Right cardiac atrium (tissue), 5 donors: ENCODE measurements around the gene KRT9. TPM values are rescaled to one million over a fixed set of nuclear protein-coding genes. Genes with fewer than 3 reads are reported as not detected.

Experiments used
- ATAC-seq, 2 donors: fragments of 200-7000 bp; cut with Tn5 transposase; one replicate each; pipeline versions ENCODE4 v1.8.0 to v1.9.1; 2020; ENCODE audit warnings: moderate library complexity in 2 of 2, mild to moderate bottlenecking in 1 of 2
- DNase-seq, 3 donors: peaks; one replicate each; pipeline ENCODE4 v3.0.0-alpha.2; 2020
- H3K27ac ChIP-seq: one replicate; pipeline ENCODE4 v1.5.1; 2013; ENCODE audit warnings: mild to moderate bottlenecking, low read length, control low read depth, moderate library complexity
- H3K27me3 ChIP-seq: one replicate; pipeline ENCODE4 v1.6.1; 2013; ENCODE audit not compliant: control insufficient read depth, insufficient read depth
- H3K4me1 ChIP-seq: one replicate; pipeline ENCODE4 v1.6.1; 2013; ENCODE audit warnings: low read length; ENCODE audit not compliant: control insufficient read depth, insufficient read depth
- H3K4me3 ChIP-seq: one replicate; pipeline ENCODE4 v1.5.1; 2013; ENCODE audit warnings: low read length, control low read depth
- H3K9me3 ChIP-seq: one replicate; pipeline ENCODE4 v1.6.1; 2013; ENCODE audit warnings: low read length; ENCODE audit not compliant: control insufficient read depth
- WGBS: extraction: QIAGEN DNeasy Blood & Tissue Kit; methylation state at CpG from one replicate; pipeline ENCODE4 v1.1.7; 2013; 5-methylcytosine and 5-hydroxymethylcytosine counted together
- intact Hi-C, 4 donors: fragments of 100-400 bp; cut with DNase I; formaldehyde crosslinking; loops; one replicate each; pipeline versions ENCODE4 v1.11.0 to v1.14.0; 2022 to 2023
- polyA plus RNA-seq: library from polyadenylated mRNA; stranded (reverse); fragments of 200-250 nt; gene quantifications from one replicate; pipeline ENCODE4 v1.2.3, GENCODE V29; 2013
- total RNA-seq, 4 donors: library from RNA; stranded (reverse); fragmentation: NEBNext Ultra II Directional; extraction: Animal tissue kit (Norgen Biotek cat#: 25700); gene quantifications; one replicate each; pipeline ENCODE4 v1.2.1, GENCODE V29; 2021
- donor health status: healthy with polysubstance abuse.
- donor health status: DM: no; HTN: yes; CAD: no.
- donor health status: DM: no; HTN: no; CAD: no.
- donor health status: DM: no; HTN: yes; CAD: no; lungs with severe emphysema.
- donor health status: DM: yes; HTN: yes; CAD: no.

KRT9 gene
- total and polyA plus RNA-seq, 5 donors, result not detected

GRCh38 chr17:41563607-41564170 is 8.2 kb downstream of the KRT9 start:
- no peaks in the 10 kb centered on the region for H3K4me1 ChIP-seq
- no peaks in the 10 kb centered on the region for H3K9me3 ChIP-seq
- no peak overlapping the region for H3K27ac ChIP-seq
- DNase-seq, result no peak
- WGBS, result 19% methylated on average over 3 of the region's 3 CpGs
- no peak overlapping the region for H3K4me3 ChIP-seq
- intact Hi-C loops, result no loop called here
- H3K27me3 ChIP-seq, result peaks cover 2% of the 10 kb centered on the region
- ATAC-seq, result no peak

GRCh38 chr17:41561554-41561953 is 10.3 kb downstream of the KRT9 start:
- no peaks in the 10 kb centered on the region for H3K9me3 ChIP-seq
- no peak overlapping the region for H3K4me3 ChIP-seq
- no peak for ATAC-seq
- intact Hi-C loops, result no loop called here
- no peaks in the 10 kb centered on the region for H3K4me1 ChIP-seq
- H3K27me3 ChIP-seq, result peaks cover 2% of the 10 kb centered on the region
- no peak overlapping the region for H3K27ac ChIP-seq
- DNase-seq, result no peak
- 74% methylated on average over 6 of the region's 6 CpGs for WGBS

- Histone ChIP-seq H3K27me3 (peaks cover 2% of the 10 kb centered on the region), H3K4me1 (no peaks in the 10 kb centered on the region), H3K9me3 (no peaks in the 10 kb centered on the region), H3K4me3 (no peak overlapping the region), H3K27ac (no peak overlapping the region)
- DNase-seq, result no peak
- WGBS, result 88% methylated on average over 2 of the region's 2 CpGs
- ATAC-seq, result no peak
- intact Hi-C loops, result no loop called here
Observed at GRCh38 chr17:41559548-41559947, 12.3 kb downstream of the KRT9 start.

- no peaks in the 10 kb centered on the region for H3K4me1 ChIP-seq
Observed at GRCh38 chr17:41556931-41557330, 14.9 kb downstream of the KRT9 start.

DNA sequence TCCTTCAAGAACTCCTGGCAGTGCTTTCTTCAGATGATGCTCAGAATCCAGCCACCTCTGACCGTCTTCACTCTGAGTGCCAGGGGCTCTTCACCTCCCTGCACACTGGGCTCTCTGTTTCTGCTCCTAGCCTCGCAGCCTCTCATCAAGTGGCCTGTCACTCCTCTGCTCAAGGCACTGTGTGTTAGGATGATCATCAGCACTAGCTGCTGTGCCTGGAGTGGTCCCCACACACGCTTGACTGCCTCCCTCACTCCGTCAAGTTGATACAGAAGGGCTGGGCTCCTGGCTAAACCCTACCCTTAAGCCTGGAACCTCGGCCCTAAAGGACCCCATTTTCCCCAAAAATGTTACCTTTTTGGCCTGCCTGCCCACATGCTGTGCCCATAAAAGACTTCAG is 15.6 kb downstream of the KRT9 start:
- 45% methylated on average over 5 of the region's 5 CpGs for WGBS
- Histone ChIP-seq H3K27ac (no peak overlapping the region), H3K27me3 (no peaks in the 10 kb centered on the region), H3K4me1 (no peaks in the 10 kb centered on the region), H3K4me3 (no peak overlapping the region), H3K9me3 (no peaks in the 10 kb centered on the region)
- ATAC-seq (no peak), DNase-seq (no peak)
- intact Hi-C loops, result no loop called here

More at GRCh38 chr17:41556931-41557330, 14.9 kb downstream of the KRT9 start:
- intact Hi-C loops, result no loop called here
- H3K27ac ChIP-seq, result no peak overlapping the region
- DNase-seq (no peak), ATAC-seq (no peak)
- WGBS, result 79% methylated on average over 9 of the region's 9 CpGs
- H3K4me3 ChIP-seq, result no peak overlapping the region
- no peaks in the 10 kb centered on the region for H3K9me3 ChIP-seq
- no peaks in the 10 kb centered on the region for H3K27me3 ChIP-seq

GRCh38 chr17:41555105-41555887 is 16.6 kb downstream of the KRT9 start:
- WGBS, result 69% methylated on average over 5 of the region's 5 CpGs
- intact Hi-C loops, result no loop called here
- no peak for ATAC-seq
- Histone ChIP-seq H3K4me1 (no peaks in the 10 kb centered on the region), H3K4me3 (no peak overlapping the region), H3K9me3 (no peaks in the 10 kb centered on the region), H3K27me3 (no peaks in the 10 kb centered on the region), H3K27ac (no peak overlapping the region)
- DNase-seq, result no peak

- WGBS, result 61% methylated on average over 8 of the region's 8 CpGs
- Histone ChIP-seq H3K9me3 (no peaks in the 10 kb centered on the region), H3K27me3 (no peaks in the 10 kb centered on the region), H3K4me1 (no peaks in the 10 kb centered on the region), H3K4me3 (no peak overlapping the region), H3K27ac (no peak overlapping the region)
- intact Hi-C loops, result loop anchor here in 2 of 4 donors (2.0 to 5.0 kb wide), 3 partner anchors 91 to 108 kb away; no protein-coding TSS in a partner anchor
- no peak for DNase-seq
- no peak for ATAC-seq
Observed at GRCh38 chr17:41553987-41554680, 17.7 kb downstream of the KRT9 start.

- intact Hi-C loops, result loop anchor here in 2 of 4 donors (2.0 to 5.0 kb wide), 3 partner anchors 92 to 109 kb away; no protein-coding TSS in a partner anchor
- no peak for DNase-seq
- no peak overlapping the region for H3K27ac ChIP-seq
- H3K4me1 ChIP-seq, result no peaks in the 10 kb centered on the region
- no peaks in the 10 kb centered on the region for H3K27me3 ChIP-seq
- H3K9me3 ChIP-seq, result no peaks in the 10 kb centered on the region
- 85% methylated on average over 4 of the region's 4 CpGs for WGBS
- ATAC-seq, result no peak
- H3K4me3 ChIP-seq, result no peak overlapping the region
Observed at GRCh38 chr17:41553176-41553575, 18.7 kb downstream of the KRT9 start.

DNA sequence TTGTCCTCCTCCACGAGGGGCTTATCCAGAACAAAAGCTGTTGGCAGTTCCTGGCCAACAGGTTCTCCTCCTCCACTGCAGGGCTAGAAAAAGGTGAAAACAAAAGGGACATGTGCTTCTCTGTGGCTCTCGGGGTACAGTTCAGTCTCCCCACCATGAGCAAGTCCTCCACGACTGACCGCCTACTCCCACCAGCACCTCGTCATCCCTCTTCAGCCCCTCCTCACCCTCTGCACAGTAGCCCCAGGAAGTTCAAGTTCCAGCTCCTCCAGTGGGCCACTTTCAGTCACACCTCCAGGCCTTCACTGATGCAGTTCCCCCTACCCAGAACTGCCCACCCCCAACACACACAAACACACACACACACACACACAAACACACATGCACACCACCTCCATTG is 19.4 kb downstream of the KRT9 start:
- WGBS, result 79% methylated on average over 5 of the region's 5 CpGs
- intact Hi-C loops, result loop anchor here in 2 of 4 donors (2.0 to 5.0 kb wide), 3 partner anchors 92 to 110 kb away; no protein-coding TSS in a partner anchor

DNA sequence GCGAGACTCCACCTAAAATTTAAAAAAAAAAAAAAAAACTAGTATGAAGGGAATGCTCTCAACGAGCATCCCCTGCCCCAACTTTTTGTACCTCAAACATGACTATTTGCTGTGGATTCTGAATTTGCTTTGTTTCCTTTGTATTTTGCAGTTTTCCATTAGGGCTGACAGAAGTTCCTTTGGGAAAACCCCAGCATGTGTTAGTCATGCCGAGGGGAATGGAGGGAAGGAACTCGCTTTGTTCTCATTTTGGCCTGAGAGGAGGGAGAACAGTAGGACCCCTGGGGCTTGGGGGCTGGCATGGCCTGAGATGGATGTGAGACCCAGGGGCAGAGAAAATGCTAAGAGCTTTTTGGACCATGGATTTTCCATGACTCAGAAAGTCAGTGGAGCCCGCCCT is 20.5 kb downstream of the KRT9 start:
- no peaks in the 10 kb centered on the region for H3K27me3 ChIP-seq
- no peak overlapping the region for H3K27ac ChIP-seq
- no peak for ATAC-seq
- intact Hi-C loops, result loop anchor here in 1 of 4 donors (5.0 kb wide), 2 partner anchors 96 to 111 kb away; no protein-coding TSS in a partner anchor
- 55% methylated on average over 5 of the region's 5 CpGs for WGBS
- H3K4me3 ChIP-seq, result no peak overlapping the region
- no peaks in the 10 kb centered on the region for H3K9me3 ChIP-seq
- H3K4me1 ChIP-seq, result no peaks in the 10 kb centered on the region
- DNase-seq, result no peak

More for the DNA sequence above, 19.4 kb downstream of the KRT9 start:
- no peak for DNase-seq
- Histone ChIP-seq H3K4me3 (no peak overlapping the region), H3K27ac (no peak overlapping the region), H3K27me3 (no peaks in the 10 kb centered on the region), H3K4me1 (no peaks in the 10 kb centered on the region), H3K9me3 (no peaks in the 10 kb centered on the region)
- ATAC-seq, result no peak

DNA sequence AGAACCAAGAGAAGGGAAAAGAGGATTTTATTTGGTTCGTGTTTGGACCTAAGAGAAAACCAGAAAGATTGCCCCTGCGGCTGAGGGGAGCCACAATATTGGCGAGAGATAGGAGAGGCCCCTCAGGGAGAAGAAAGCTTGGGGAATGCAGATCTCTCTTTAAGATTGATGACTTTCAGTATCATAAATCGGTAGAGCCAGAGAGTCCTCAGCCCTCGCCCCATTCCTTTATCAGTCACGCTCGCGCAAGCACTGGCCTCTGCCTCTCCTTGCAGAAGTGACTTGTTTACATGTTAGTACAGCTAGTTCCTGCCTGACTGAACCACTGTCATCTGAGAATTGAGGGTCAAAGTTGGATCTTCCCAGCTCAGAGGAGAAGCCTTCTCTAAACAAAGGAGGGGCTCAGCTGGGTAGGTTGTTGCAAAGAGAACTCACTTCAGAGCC is 22.2 kb downstream of the KRT9 start:
- Histone ChIP-seq H3K4me3 (no peak overlapping the region), H3K27me3 (no peaks in the 10 kb centered on the region), H3K27ac (no peak overlapping the region), H3K4me1 (no peaks in the 10 kb centered on the region), H3K9me3 (no peaks in the 10 kb centered on the region)
- ATAC-seq (no peak), DNase-seq (no peak)
- WGBS, result 71% methylated on average over 8 of the region's 8 CpGs
- intact Hi-C loops, result loop anchor here (5.0 to 10.0 kb wide), 5 partner anchors 98 to 645 kb away; no protein-coding TSS in a partner anchor
